Measurements from ENCODE around the gene PLXNA2.

The PLXNA2 gene

GRCh38 chr1:207988326-207989165, 255.6 kb downstream of the PLXNA2 start:
- no peak for DNase-seq

- DNase-seq, result no peak
These were observed 257.0 kb downstream of the PLXNA2 start for GRCh38 chr1:207987164-207987563.

- DNase-seq, result no peak
These were observed 258.2 kb downstream of the PLXNA2 start for GRCh38 chr1:207985996-207986395.

- no peak for DNase-seq
These were observed 259.2 kb downstream of the PLXNA2 start for GRCh38 chr1:207984831-207985572.

GRCh38 chr1:207983044-207983635, 261.0 kb downstream of the PLXNA2 start:
- no peak for DNase-seq

- peak in 1 of 2 experiments; percentile 16 for DNase-seq
These were observed 262.2 kb downstream of the PLXNA2 start for GRCh38 chr1:207981976-207982375.

- no peak for DNase-seq
These were observed 265.7 kb downstream of the PLXNA2 start for GRCh38 chr1:207978441-207978840.

- DNase-seq, result no peak
These were observed 266.3 kb downstream of the PLXNA2 start for GRCh38 chr1:207977876-207978275.

- no peak for DNase-seq
These were observed 270.2 kb downstream of the PLXNA2 start for GRCh38 chr1:207973898-207974568.

- DNase-seq, result no peak
These were observed 271.8 kb downstream of the PLXNA2 start for GRCh38 chr1:207972337-207972736.

All from SHP77 (cell line).